MG63 (cell line): Measurements from ENCODE around the gene COL5A1. TPM values are rescaled to one million over a fixed set of nuclear protein-coding genes. Genes with fewer than 3 reads are reported as not detected.
A peak's percentile ranks its signal among the peaks of the same experiment; 100 is the strongest.
"Not testable (repeated sequence)": the region's sequence is repeated elsewhere in the genome, so short reads cannot be mapped to it uniquely, and the experiment has no call there.

Experiments used
- DNase-seq: peaks from one replicate; pipeline ENCODE4 v3.0.0-alpha.2; 2020
- H3K27me3 ChIP-seq: fragments of 250-450 bp; sonication (Bioruptor Pico); 2 replicates; pipeline ENCODE4 v1.5.1; 2020; ENCODE audit warnings: mild to moderate bottlenecking, moderate library complexity
- H3K36me3 ChIP-seq: fragments of 250-450 bp; sonication (Bioruptor Pico); 2 replicates; pipeline ENCODE4 v1.5.1; 2020; ENCODE audit warnings: mild to moderate bottlenecking, moderate library complexity
- H3K4me3 ChIP-seq: fragments of 250-450 bp; sonication (Bioruptor Pico); 2 replicates; pipeline ENCODE4 v1.5.1; 2020; ENCODE audit warnings: mild to moderate bottlenecking, moderate library complexity
- H3K9me3 ChIP-seq: fragments of 250-450 bp; sonication (Bioruptor Pico); 2 replicates; pipeline ENCODE4 v1.5.1; 2020; ENCODE audit warnings: mild to moderate bottlenecking, moderate library complexity
- total RNA-seq: library from RNA; depleted of rRNA; stranded (reverse); fragments of >200 nt; shearing (Covaris generic); gene quantifications from 2 replicates; pipeline ENCODE4 v1.2.3, GENCODE V29; 2014; ENCODE audit warnings: low replicate concordance

COL5A1 gene
- total RNA-seq, 1 experiment from 2014 or later: 92.0 TPM

- DNase-seq: no peak
- H3K4me3 ChIP-seq: no peak overlapping the region
- peaks cover 25% of the 10 kb centered on the region for H3K36me3 ChIP-seq
- no peaks in the 10 kb centered on the region for H3K27me3 ChIP-seq
- H3K9me3 ChIP-seq: no peaks in the 10 kb centered on the region; the same call in none of the 2 replicates
Measured at GRCh38 chr9:134656334-134657006, 14.9 kb downstream of the COL5A1 start.

GRCh38 chr9:134657666-134658377, 16.2 kb downstream of the COL5A1 start:
- Histone ChIP-seq H3K27me3 (no peaks in the 10 kb centered on the region), H3K9me3 (no peaks in the 10 kb centered on the region; the same call in none of the 2 replicates), H3K36me3 (peaks cover 28% of the 10 kb centered on the region), H3K4me3 (no peak overlapping the region)
- no peak for DNase-seq

GRCh38 chr9:134658378-134658955, 16.9 kb downstream of the COL5A1 start:
- no peak overlapping the region for H3K4me3 ChIP-seq
- no peaks in the 10 kb centered on the region for H3K27me3 ChIP-seq
- DNase-seq: no peak
- peaks cover 29% of the 10 kb centered on the region for H3K36me3 ChIP-seq
- no peaks in the 10 kb centered on the region; the same call in none of the 2 replicates for H3K9me3 ChIP-seq

GRCh38 chr9:134659688-134660131, 18.1 kb downstream of the COL5A1 start:
- Histone ChIP-seq H3K27me3 (no peaks in the 10 kb centered on the region), H3K9me3 (no peaks in the 10 kb centered on the region; the same call in none of the 2 replicates), H3K4me3 (no peak overlapping the region), H3K36me3 (peaks cover 40% of the 10 kb centered on the region)
- no peak for DNase-seq

GRCh38 chr9:134660407-134660806, 18.8 kb downstream of the COL5A1 start:
- Histone ChIP-seq H3K9me3 (no peaks in the 10 kb centered on the region; the same call in none of the 2 replicates), H3K4me3 (no peak overlapping the region), H3K27me3 (no peaks in the 10 kb centered on the region), H3K36me3 (peaks cover 46% of the 10 kb centered on the region)
- no peak for DNase-seq

- H3K36me3 ChIP-seq: peaks cover 46% of the 10 kb centered on the region
- H3K9me3 ChIP-seq: no peaks in the 10 kb centered on the region; the same call in none of the 2 replicates
- no peaks in the 10 kb centered on the region for H3K27me3 ChIP-seq
- no peak for DNase-seq
- H3K4me3 ChIP-seq: no peak overlapping the region
Measured at GRCh38 chr9:134661299-134661698, 19.7 kb downstream of the COL5A1 start.

- DNase-seq: peak; percentile 87
- no peaks in the 10 kb centered on the region for H3K27me3 ChIP-seq
- no peaks in the 10 kb centered on the region; the same call in none of the 2 replicates for H3K9me3 ChIP-seq
- H3K4me3 ChIP-seq: no peak overlapping the region
- peaks cover 49% of the 10 kb centered on the region for H3K36me3 ChIP-seq
Measured at GRCh38 chr9:134661791-134662142, 20.2 kb downstream of the COL5A1 start.

- DNase-seq: peak; percentile 93
- no peaks in the 10 kb centered on the region; the same call in none of the 2 replicates for H3K9me3 ChIP-seq
- H3K4me3 ChIP-seq: no peak overlapping the region
- peaks cover 53% of the 10 kb centered on the region for H3K36me3 ChIP-seq
- H3K27me3 ChIP-seq: no peaks in the 10 kb centered on the region
Measured at GRCh38 chr9:134662143-134662876, 20.7 kb downstream of the COL5A1 start.

- Histone ChIP-seq H3K9me3 (no peaks in the 10 kb centered on the region; the same call in none of the 2 replicates), H3K4me3 (no peak overlapping the region), H3K36me3 (peaks cover 60% of the 10 kb centered on the region)
Measured at GRCh38 chr9:134663084-134663483, 21.5 kb downstream of the COL5A1 start.

GRCh38 chr9:134663753-134664415, 22.3 kb downstream of the COL5A1 start:
- Histone ChIP-seq H3K27me3 (no peaks in the 10 kb centered on the region), H3K36me3 (peaks cover 55% of the 10 kb centered on the region), H3K9me3 (no peaks in the 10 kb centered on the region; the same call in none of the 2 replicates), H3K4me3 (no peak overlapping the region)
- no peak for DNase-seq

More at GRCh38 chr9:134663084-134663483, 21.5 kb downstream of the COL5A1 start:
- DNase-seq: no peak
- H3K27me3 ChIP-seq: no peaks in the 10 kb centered on the region

GRCh38 chr9:134664446-134664845, 22.8 kb downstream of the COL5A1 start:
- Histone ChIP-seq H3K36me3 (peaks cover 52% of the 10 kb centered on the region), H3K4me3 (no peak overlapping the region), H3K27me3 (no peaks in the 10 kb centered on the region), H3K9me3 (no peaks in the 10 kb centered on the region; the same call in none of the 2 replicates)
- DNase-seq: no peak

GRCh38 chr9:134666208-134666607, 24.6 kb downstream of the COL5A1 start:
- Histone ChIP-seq H3K4me3 (no peak overlapping the region), H3K36me3 (peaks cover 37% of the 10 kb centered on the region), H3K9me3 (no peaks in the 10 kb centered on the region), H3K27me3 (no peaks in the 10 kb centered on the region)
- no peak for DNase-seq

GRCh38 chr9:134666831-134667230, 25.2 kb downstream of the COL5A1 start:
- no peaks in the 10 kb centered on the region for H3K27me3 ChIP-seq
- peaks cover 37% of the 10 kb centered on the region for H3K36me3 ChIP-seq
- DNase-seq: peak; percentile 37
- H3K9me3 ChIP-seq: no peaks in the 10 kb centered on the region
- no peak overlapping the region for H3K4me3 ChIP-seq

GRCh38 chr9:134668977-134669376, 27.4 kb downstream of the COL5A1 start:
- H3K36me3 ChIP-seq: peaks cover 34% of the 10 kb centered on the region

GRCh38 chr9:134669399-134669955, 27.9 kb downstream of the COL5A1 start:
- no peaks in the 10 kb centered on the region for H3K27me3 ChIP-seq
- no peak overlapping the region for H3K4me3 ChIP-seq
- H3K9me3 ChIP-seq: no peaks in the 10 kb centered on the region
- H3K36me3 ChIP-seq: peaks cover 31% of the 10 kb centered on the region
- no peak for DNase-seq

More at GRCh38 chr9:134668977-134669376, 27.4 kb downstream of the COL5A1 start:
- not testable (repeated sequence) for H3K9me3 ChIP-seq, H3K27me3 ChIP-seq, DNase-seq, H3K4me3 ChIP-seq

GRCh38 chr9:134670042-134670525, 28.5 kb downstream of the COL5A1 start:
- Histone ChIP-seq H3K27me3 (no peaks in the 10 kb centered on the region), H3K4me3 (no peak overlapping the region), H3K9me3 (0 out of 2 replicates have a peak, but pooled peaks cover 4% of the 10 kb centered on the region), H3K36me3 (peaks cover 28% of the 10 kb centered on the region)
- DNase-seq: no peak
